ENCODE data around the gene BCL11B.
A peak's percentile ranks its signal among the peaks of the same experiment; 100 is the strongest.
"Not testable (repeated sequence)": the region's sequence is repeated elsewhere in the genome, so short reads cannot be mapped to it uniquely, and the experiment has no call there.

The BCL11B gene

GRCh38 chr14:99199846-99200653, 71.9 kb downstream of the BCL11B start:
- DNase-seq (ENCODE audit: low spot score) = no peak

- DNase-seq (ENCODE audit: low spot score) = no peak
Observed at GRCh38 chr14:99198746-99199502, 73.1 kb downstream of the BCL11B start.

- no peak for DNase-seq (ENCODE audit: low spot score)
Observed at GRCh38 chr14:99196310-99196650, 75.7 kb downstream of the BCL11B start.

- DNase-seq (ENCODE audit: low spot score) = no peak
Observed at GRCh38 chr14:99195602-99196309, 76.2 kb downstream of the BCL11B start.

GRCh38 chr14:99194736-99195135, 77.3 kb downstream of the BCL11B start:
- DNase-seq (ENCODE audit: low spot score) = no peak

- DNase-seq (ENCODE audit: low spot score) = no peak
Observed at GRCh38 chr14:99194136-99194535, 77.9 kb downstream of the BCL11B start.

GRCh38 chr14:99192830-99193229, 79.2 kb downstream of the BCL11B start:
- no peak for DNase-seq (ENCODE audit: low spot score)

GRCh38 chr14:99192028-99192621, 79.9 kb downstream of the BCL11B start:
- peak; percentile 34 for DNase-seq (ENCODE audit: low spot score)

- DNase-seq (ENCODE audit: low spot score) = peak; percentile 60
Observed at GRCh38 chr14:99191395-99192027, 80.5 kb downstream of the BCL11B start.

- peak; percentile 53 for DNase-seq (ENCODE audit: low spot score)
Observed at GRCh38 chr14:99190696-99191394, 81.2 kb downstream of the BCL11B start.

GRCh38 chr14:99189201-99189801, 82.7 kb downstream of the BCL11B start:
- peak; percentile 44 for DNase-seq (ENCODE audit: low spot score)

GRCh38 chr14:99188731-99189191, 83.2 kb downstream of the BCL11B start:
- peak; percentile 61 for DNase-seq (ENCODE audit: low spot score)

- no peak for DNase-seq (ENCODE audit: low spot score)
Observed at GRCh38 chr14:99187858-99188257, 84.1 kb downstream of the BCL11B start.

- DNase-seq (ENCODE audit: low spot score) = no peak
Observed at GRCh38 chr14:99186956-99187690, 84.9 kb downstream of the BCL11B start.

GRCh38 chr14:99186336-99186735, 85.7 kb downstream of the BCL11B start:
- DNase-seq (ENCODE audit: low spot score) = not testable (repeated sequence)

GRCh38 chr14:99185436-99186068, 86.4 kb downstream of the BCL11B start:
- DNase-seq (ENCODE audit: low spot score) = no peak

GRCh38 chr14:99183716-99184115, 88.3 kb downstream of the BCL11B start:
- DNase-seq (ENCODE audit: low spot score) = no peak

GRCh38 chr14:99183311-99183710, 88.7 kb downstream of the BCL11B start:
- DNase-seq (ENCODE audit: low spot score) = no peak

- no peak for DNase-seq (ENCODE audit: low spot score)
Observed at GRCh38 chr14:99182548-99183250, 89.3 kb downstream of the BCL11B start.
